Measurements from ENCODE around the gene APPBP2.
"Not testable (repeated sequence)": the region's sequence is repeated elsewhere in the genome, so short reads cannot be mapped to it uniquely, and the experiment has no call there.

The APPBP2 gene

DNA sequence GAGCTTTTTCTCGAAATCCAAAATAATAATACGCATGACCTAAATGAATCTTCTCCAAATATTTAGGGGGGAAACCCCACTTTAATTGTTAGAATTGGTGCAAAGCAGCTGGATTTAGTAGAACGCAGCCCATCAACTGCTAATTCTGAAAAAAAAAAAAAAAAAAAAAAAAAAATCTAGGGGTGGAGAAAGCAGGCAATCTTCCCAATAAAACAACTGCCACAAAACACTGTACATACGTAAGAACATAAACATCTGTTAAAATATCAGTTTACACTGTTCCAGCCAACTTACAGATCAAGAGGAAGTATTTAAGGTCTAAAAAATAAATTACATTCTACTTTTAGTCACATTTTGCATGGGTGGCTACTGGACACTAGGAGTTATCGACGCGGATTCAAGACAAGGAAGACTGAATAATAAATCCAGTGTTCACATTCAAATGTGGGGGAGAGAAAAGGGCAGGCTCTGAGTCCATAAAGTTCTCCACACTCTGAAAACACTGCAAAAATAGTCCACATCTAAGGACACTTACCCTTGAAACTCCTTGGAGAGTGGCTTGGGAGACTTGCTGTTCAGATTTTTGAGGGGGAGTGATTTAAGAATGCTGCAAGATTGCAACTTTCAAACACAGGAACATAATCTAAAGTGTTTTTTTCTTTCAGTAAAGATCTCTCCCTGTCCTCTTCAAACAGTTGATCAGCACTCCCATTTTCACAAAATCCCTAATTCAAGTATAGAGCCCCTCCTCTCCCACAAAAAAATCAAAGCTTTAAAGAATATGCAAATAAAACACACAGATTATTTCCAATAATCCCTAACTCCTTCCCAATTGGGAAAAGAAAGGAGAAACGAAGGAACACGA lies 1.3 kb downstream of the APPBP2 start:
- intact Hi-C loops (cut with micrococcal nuclease): loop anchor here (1.0 to 10.0 kb wide), 3 partner anchors 50 to 118 kb away; no protein-coding TSS in a partner anchor
- Mint-ChIP-seq H3K4me1 (ENCODE audit: low read depth) (peaks cover 17% of the 10 kb centered on the region), H3K4me3 (peak overlapping the region; percentile 99), H3K27me3 (no peaks in the 10 kb centered on the region), H3K27ac (peak overlapping the region; percentile 98), H3K36me3 (ENCODE audit: low read depth) (peaks cover 37% of the 10 kb centered on the region), H3K9me3 (no peaks in the 10 kb centered on the region)

DNA sequence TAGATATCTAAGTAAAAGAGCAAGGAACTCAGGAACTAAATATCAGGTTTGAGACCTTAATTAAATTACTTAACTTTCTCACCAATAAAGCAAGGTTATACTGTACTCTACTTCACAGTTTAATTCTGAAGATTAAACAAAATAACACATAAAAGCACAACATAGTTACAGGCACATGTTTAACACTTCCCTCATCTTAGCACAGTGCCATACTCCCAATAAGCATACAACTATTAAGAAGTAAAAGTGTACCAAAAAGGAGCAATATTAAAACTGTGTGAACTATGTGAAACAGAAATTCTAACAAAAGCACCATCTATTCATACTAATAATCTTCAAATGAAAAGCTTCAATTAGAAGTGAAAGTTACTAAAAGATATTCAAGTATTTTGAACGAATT lies 2.2 kb downstream of the APPBP2 start:
- no peak overlapping the region for H3K27ac Mint-ChIP-seq
- no peaks in the 10 kb centered on the region for H3K27me3 Mint-ChIP-seq
- H3K4me3 Mint-ChIP-seq: no peak overlapping the region
- H3K4me1 Mint-ChIP-seq (ENCODE audit: low read depth): peaks cover 17% of the 10 kb centered on the region
- no peaks in the 10 kb centered on the region for H3K9me3 Mint-ChIP-seq
- intact Hi-C loops (cut with micrococcal nuclease): loop anchor here (10.0 kb wide), 1 partner anchor 51 kb away; no protein-coding TSS in a partner anchor
- peaks cover 42% of the 10 kb centered on the region for H3K36me3 Mint-ChIP-seq (ENCODE audit: low read depth)

DNA sequence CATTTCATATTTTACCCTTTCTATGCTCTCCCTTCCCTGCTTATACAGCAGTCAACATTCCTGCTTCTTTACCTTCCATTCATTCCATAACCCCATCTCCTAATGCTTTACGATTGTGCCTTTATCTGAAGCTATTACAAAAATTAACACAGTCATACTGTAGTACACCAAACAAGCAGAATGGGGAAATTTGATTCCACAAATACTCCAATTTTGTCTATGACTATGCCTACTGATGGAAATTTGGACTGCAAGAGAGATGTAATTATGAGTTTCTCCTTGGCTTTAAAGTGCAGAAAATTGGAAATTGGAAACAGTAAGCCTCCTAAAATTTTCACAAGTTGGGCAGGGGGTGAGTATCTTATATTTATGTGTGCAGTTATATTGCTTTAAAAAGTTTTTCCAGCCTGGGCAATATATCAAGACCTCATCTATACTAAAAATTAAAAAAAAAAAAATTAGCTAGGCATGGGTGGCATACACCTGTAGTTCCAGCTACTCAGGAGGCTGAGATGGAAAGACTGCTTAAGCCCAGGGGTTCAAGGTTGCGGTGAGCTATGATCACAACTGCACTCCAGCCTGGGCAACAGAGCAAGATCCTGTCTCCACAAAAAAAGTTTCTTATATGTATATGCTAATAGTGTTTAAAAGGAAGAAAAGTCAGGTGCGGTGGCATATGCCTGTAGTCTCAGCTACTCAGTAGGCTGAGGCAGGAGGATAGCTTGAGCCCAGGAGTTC lies 3.0 kb downstream of the APPBP2 start:
- intact Hi-C loops (cut with micrococcal nuclease): loop anchor here (10.0 kb wide), 1 partner anchor 52 kb away; no protein-coding TSS in a partner anchor
- peaks cover 20% of the 10 kb centered on the region for H3K4me1 Mint-ChIP-seq (ENCODE audit: low read depth)
- no peak overlapping the region for H3K27ac Mint-ChIP-seq
- H3K9me3 Mint-ChIP-seq: no peaks in the 10 kb centered on the region
- H3K36me3 Mint-ChIP-seq (ENCODE audit: low read depth): peaks cover 49% of the 10 kb centered on the region
- no peaks in the 10 kb centered on the region for H3K27me3 Mint-ChIP-seq
- no peak overlapping the region for H3K4me3 Mint-ChIP-seq

DNA sequence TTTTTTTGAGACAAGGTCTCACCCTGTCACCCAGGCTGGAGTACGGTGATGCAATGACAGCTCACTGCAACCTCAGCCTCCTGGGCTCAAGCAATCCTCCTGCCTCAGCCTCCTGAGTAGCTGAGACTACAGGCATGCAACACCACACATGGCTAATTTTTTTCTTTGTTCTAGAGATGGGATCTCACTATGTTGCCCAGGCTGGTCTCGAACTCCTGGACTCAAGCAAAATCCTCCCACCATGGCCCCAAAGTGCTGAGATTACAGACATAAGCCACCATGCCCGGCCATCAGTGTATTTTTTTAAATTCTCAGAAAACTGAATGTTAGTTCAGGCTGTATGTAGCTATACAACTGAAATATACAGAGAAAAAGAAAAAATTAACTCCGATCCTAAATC lies 6.2 kb downstream of the APPBP2 start:
- Mint-ChIP-seq H3K27ac (no peak overlapping the region), H3K4me1 (ENCODE audit: low read depth) (peaks cover 16% of the 10 kb centered on the region), H3K9me3 (no peaks in the 10 kb centered on the region), H3K27me3 (no peaks in the 10 kb centered on the region), H3K4me3 (no peak overlapping the region), H3K36me3 (ENCODE audit: low read depth) (peaks cover 47% of the 10 kb centered on the region)
- intact Hi-C loops (cut with micrococcal nuclease): loop anchor here (10.0 kb wide), 1 partner anchor 55 kb away; no protein-coding TSS in a partner anchor

GRCh38 chr17:60515683-60516082 lies 10.4 kb downstream of the APPBP2 start:
- H3K27ac Mint-ChIP-seq; H3K9me3 Mint-ChIP-seq; H3K27me3 Mint-ChIP-seq; intact Hi-C loops (cut with micrococcal nuclease); H3K4me3 Mint-ChIP-seq; H3K4me1 Mint-ChIP-seq (ENCODE audit: low read depth): not testable (repeated sequence)
- peaks cover 69% of the 10 kb centered on the region for H3K36me3 Mint-ChIP-seq (ENCODE audit: low read depth)

GRCh38 chr17:60515199-60515598 lies 10.8 kb downstream of the APPBP2 start:
- H3K27me3 Mint-ChIP-seq; H3K4me3 Mint-ChIP-seq; H3K9me3 Mint-ChIP-seq; H3K27ac Mint-ChIP-seq; H3K4me1 Mint-ChIP-seq (ENCODE audit: low read depth); intact Hi-C loops (cut with micrococcal nuclease): not testable (repeated sequence)
- H3K36me3 Mint-ChIP-seq (ENCODE audit: low read depth): peaks cover 69% of the 10 kb centered on the region

GRCh38 chr17:60514500-60514899 lies 11.5 kb downstream of the APPBP2 start:
- Mint-ChIP-seq H3K27ac (no peak overlapping the region), H3K9me3 (no peaks in the 10 kb centered on the region), H3K4me3 (no peak overlapping the region), H3K36me3 (ENCODE audit: low read depth) (peaks cover 74% of the 10 kb centered on the region), H3K27me3 (no peaks in the 10 kb centered on the region), H3K4me1 (ENCODE audit: low read depth) (peaks cover 5% of the 10 kb centered on the region)
- intact Hi-C loops (cut with micrococcal nuclease): no loop called here

GRCh38 chr17:60514053-60514452 lies 12.0 kb downstream of the APPBP2 start:
- Mint-ChIP-seq H3K27ac (no peak overlapping the region), H3K9me3 (no peaks in the 10 kb centered on the region), H3K4me1 (ENCODE audit: low read depth) (peaks cover 5% of the 10 kb centered on the region), H3K27me3 (no peaks in the 10 kb centered on the region), H3K4me3 (no peak overlapping the region), H3K36me3 (ENCODE audit: low read depth) (peaks cover 74% of the 10 kb centered on the region)
- intact Hi-C loops (cut with micrococcal nuclease): no loop called here

DNA sequence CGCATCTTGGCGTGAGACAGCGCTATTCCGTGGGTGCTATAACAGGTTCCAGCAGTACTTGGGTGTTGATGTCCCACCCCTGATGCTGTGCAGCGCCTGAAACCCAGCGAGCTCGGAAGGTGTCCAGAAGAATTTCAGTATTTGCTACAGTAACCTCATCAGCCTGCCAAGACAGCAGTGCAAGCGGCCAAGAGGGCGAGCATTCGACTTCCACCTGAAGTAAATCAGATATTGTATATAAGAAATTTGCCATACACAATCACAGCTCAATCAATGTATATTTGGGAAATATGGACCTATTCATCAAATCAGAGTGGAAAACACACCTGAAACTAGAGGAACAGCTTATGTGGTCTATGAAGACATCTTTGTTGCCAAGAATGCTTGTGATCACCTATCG lies 13.0 kb downstream of the APPBP2 start:
- H3K36me3 Mint-ChIP-seq (ENCODE audit: low read depth): peaks cover 64% of the 10 kb centered on the region
- no peak overlapping the region for H3K4me3 Mint-ChIP-seq
- H3K9me3 Mint-ChIP-seq: no peaks in the 10 kb centered on the region
- H3K27ac Mint-ChIP-seq: no peak overlapping the region
- H3K27me3 Mint-ChIP-seq: no peaks in the 10 kb centered on the region
- peaks cover 2% of the 10 kb centered on the region for H3K4me1 Mint-ChIP-seq (ENCODE audit: low read depth)
- intact Hi-C loops (cut with micrococcal nuclease): no loop called here

GRCh38 chr17:60510723-60511122 lies 15.3 kb downstream of the APPBP2 start:
- Mint-ChIP-seq H3K36me3 (ENCODE audit: low read depth) (peaks cover 50% of the 10 kb centered on the region), H3K9me3 (no peaks in the 10 kb centered on the region), H3K4me1 (ENCODE audit: low read depth) (peaks cover 12% of the 10 kb centered on the region), H3K4me3 (no peak overlapping the region), H3K27me3 (no peaks in the 10 kb centered on the region), H3K27ac (no peak overlapping the region)
- intact Hi-C loops (cut with micrococcal nuclease): no loop called here

DNA sequence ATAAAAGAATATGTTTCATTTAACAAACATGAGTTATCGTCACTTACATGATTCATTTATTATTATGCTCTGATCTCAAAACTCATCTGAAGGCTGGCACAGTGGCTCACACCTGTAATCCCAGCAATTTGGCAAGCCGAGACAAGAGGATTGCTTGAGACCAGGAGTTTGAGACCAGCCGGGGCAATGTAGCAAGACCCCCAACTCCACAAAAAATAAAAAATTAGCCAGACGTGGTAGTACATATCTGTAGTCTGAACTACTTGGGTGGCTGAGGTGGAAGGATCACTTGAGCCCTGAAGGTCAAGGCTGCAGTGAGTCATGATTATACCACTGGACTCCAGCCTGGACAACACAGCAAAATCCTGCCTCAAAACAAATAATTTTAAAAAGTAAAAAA lies 16.0 kb downstream of the APPBP2 start:
- Mint-ChIP-seq H3K27me3 (no peaks in the 10 kb centered on the region), H3K4me1 (ENCODE audit: low read depth) (peaks cover 12% of the 10 kb centered on the region), H3K9me3 (no peaks in the 10 kb centered on the region), H3K4me3 (no peak overlapping the region), H3K36me3 (ENCODE audit: low read depth) (peaks cover 50% of the 10 kb centered on the region), H3K27ac (no peak overlapping the region)
- intact Hi-C loops (cut with micrococcal nuclease): no loop called here

- Mint-ChIP-seq H3K27me3 (no peaks in the 10 kb centered on the region), H3K27ac (no peak overlapping the region), H3K9me3 (no peaks in the 10 kb centered on the region), H3K36me3 (ENCODE audit: low read depth) (peaks cover 40% of the 10 kb centered on the region), H3K4me3 (no peak overlapping the region), H3K4me1 (ENCODE audit: low read depth) (peaks cover 12% of the 10 kb centered on the region)
- intact Hi-C loops (cut with micrococcal nuclease): no loop called here
Measured at GRCh38 chr17:60508384-60508980, 17.6 kb downstream of the APPBP2 start.

DNA sequence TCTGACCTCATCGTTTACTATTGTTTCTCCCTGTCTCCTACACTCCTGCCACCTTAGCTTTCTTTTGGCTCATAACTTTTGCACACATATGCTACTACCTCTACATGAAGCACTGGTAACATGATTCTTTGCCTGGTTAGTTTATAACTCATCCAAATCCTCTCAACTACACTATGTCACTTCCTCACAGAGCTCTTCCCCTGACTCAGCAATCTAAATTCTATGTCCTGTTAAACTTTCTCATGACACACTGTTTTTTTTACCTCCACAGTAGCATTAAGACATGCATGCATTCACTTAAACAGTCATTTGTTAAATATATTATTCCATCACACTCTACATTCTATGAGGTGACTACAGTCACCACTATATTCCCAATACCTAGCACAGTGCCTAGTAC lies 19.7 kb downstream of the APPBP2 start:
- H3K27me3 Mint-ChIP-seq: no peaks in the 10 kb centered on the region
- H3K36me3 Mint-ChIP-seq (ENCODE audit: low read depth): peaks cover 19% of the 10 kb centered on the region
- H3K4me1 Mint-ChIP-seq (ENCODE audit: low read depth): peaks cover 12% of the 10 kb centered on the region
- no peaks in the 10 kb centered on the region for H3K9me3 Mint-ChIP-seq
- peak overlapping the region; percentile 14 for H3K27ac Mint-ChIP-seq
- no peak overlapping the region for H3K4me3 Mint-ChIP-seq
- intact Hi-C loops (cut with micrococcal nuclease): no loop called here

DNA sequence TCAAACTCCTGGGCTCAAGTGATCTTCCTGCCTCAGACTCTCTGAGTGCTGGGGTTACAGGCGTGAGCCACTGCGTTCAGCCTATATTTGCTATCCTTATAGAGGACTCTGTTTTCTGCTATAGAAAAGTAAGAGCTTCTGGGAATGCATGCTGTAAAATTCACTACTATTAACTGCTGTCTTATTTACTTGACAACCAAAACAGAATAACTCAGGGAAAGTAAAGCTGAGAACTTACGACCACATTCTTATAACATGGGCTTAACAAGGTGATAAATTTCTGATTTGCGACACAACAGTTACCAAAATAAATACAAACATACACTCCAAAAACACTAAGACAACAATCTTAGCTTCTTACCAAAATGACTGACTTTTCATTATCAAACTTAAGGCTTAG lies 23.9 kb downstream of the APPBP2 start:
- Mint-ChIP-seq H3K36me3 (ENCODE audit: low read depth) (peaks cover 27% of the 10 kb centered on the region), H3K4me1 (ENCODE audit: low read depth) (peaks cover 8% of the 10 kb centered on the region), H3K27me3 (no peaks in the 10 kb centered on the region), H3K9me3 (no peaks in the 10 kb centered on the region), H3K27ac (no peak overlapping the region), H3K4me3 (no peak overlapping the region)
- intact Hi-C loops (cut with micrococcal nuclease): no loop called here
